Skeletal muscle satellite cell (primary cell): Measurements from ENCODE around the gene ACSS2.
A peak's percentile ranks its signal among the peaks of the same experiment; 100 is the strongest.
"Not testable (repeated sequence)": the region's sequence is repeated elsewhere in the genome, so short reads cannot be mapped to it uniquely, and the experiment has no call there.

Source experiments
- H3K27me3 ChIP-seq: 2 replicates; pipeline ENCODE4 v1.7.0; 2013; ENCODE audit warnings: low read length; ENCODE audit not compliant: control insufficient read depth, insufficient read depth
- H3K36me3 ChIP-seq: 2 replicates; pipeline ENCODE4 v1.7.0; 2013; ENCODE audit warnings: mild to moderate bottlenecking, control low read depth, low read length; ENCODE audit not compliant: insufficient read depth
- H3K4me1 ChIP-seq: 2 replicates; pipeline ENCODE4 v1.7.0; 2013; ENCODE audit warnings: low read length; ENCODE audit not compliant: control insufficient read depth, insufficient read depth
- H3K4me2 ChIP-seq: 2 replicates; pipeline ENCODE4 v1.7.0; 2013; ENCODE audit warnings: mild to moderate bottlenecking, low read length
- H3K4me3 ChIP-seq: 2 replicates; pipeline ENCODE4 v1.7.0; 2013; ENCODE audit warnings: low read length
- H3K9ac ChIP-seq: 2 replicates; pipeline ENCODE4 v1.7.0; 2013; ENCODE audit warnings: mild to moderate bottlenecking, low read depth, low read length, moderate library complexity
- H3K9me3 ChIP-seq: replicated peaks from 2 replicates; pipeline ENCODE4 v1.7.0; 2013; ENCODE audit warnings: mild to moderate bottlenecking, control low read depth, low read length

Gene ACSS2

DNA sequence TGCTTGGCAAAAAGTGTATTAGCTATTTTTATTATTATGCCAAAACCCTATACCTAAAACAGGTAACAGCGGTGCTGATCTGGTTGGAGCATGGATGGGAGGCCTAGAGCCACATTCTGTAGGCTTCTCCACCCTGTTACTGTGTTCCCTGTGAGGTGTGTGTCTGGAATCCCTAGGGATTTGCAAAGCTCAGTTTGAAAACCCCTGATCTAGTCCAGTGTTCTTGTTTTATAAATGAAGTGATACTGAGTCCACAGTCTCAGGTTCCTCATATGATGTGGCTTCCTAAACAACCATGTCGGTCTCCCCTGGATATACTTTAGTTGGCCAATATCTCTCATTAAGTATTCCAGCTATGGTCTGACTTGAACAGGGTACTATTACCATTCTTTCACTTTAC, 16.3 kb downstream of the ACSS2 start:
- Histone ChIP-seq H3K9ac (no peak overlapping the region), H3K4me2 (no peak overlapping the region), H3K27me3 (no peaks in the 10 kb centered on the region), H3K9me3 (no peaks in the 10 kb centered on the region), H3K4me1 (peaks cover 11% of the 10 kb centered on the region), H3K36me3 (no peaks in the 10 kb centered on the region), H3K4me3 (no peak overlapping the region)

DNA sequence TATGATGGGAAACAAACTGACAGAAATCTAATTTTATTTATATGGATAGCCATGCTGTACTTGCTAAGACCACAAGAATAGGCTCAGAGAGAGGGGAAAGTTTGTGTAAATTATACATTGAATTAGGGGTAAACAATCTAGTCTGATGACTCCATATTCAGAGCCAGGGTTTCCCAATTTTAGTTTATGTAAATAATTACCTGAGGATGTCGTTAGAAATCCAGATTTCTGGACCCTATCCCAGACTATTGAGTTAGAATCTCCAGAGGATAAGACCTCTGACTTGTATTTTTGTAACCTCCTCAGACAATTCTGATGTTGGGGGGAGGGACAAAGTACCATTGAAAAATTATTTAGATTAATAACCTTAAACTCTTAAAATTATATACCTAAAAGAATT, 18.3 kb downstream of the ACSS2 start:
- no peak overlapping the region for H3K4me3 ChIP-seq
- no peak overlapping the region for H3K9ac ChIP-seq
- H3K9me3 ChIP-seq, result no peaks in the 10 kb centered on the region
- H3K27me3 ChIP-seq, result no peaks in the 10 kb centered on the region
- H3K4me2 ChIP-seq, result no peak overlapping the region
- H3K36me3 ChIP-seq, result no peaks in the 10 kb centered on the region
- H3K4me1 ChIP-seq, result peaks cover 11% of the 10 kb centered on the region

DNA sequence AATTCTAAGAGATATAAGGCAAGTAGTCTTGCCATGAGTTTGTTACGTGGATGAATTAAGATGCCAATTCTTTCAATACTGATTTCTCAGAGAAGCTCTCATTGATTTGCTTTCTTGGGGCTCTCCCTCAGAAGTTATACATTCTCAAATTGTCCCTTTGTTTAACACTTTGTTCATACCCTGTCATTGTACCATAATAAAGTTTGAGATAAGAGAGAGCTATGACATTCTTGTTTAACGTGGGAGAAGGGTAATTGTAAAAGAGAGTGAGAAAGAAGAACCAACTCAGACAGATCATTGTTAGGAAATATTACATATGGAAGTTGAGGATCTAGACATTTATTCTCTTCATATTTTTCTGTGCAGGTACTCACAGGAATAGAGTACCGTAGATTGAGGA, 19.1 kb downstream of the ACSS2 start:
- H3K36me3 ChIP-seq, result no peaks in the 10 kb centered on the region
- H3K9me3 ChIP-seq, result no peaks in the 10 kb centered on the region
- H3K9ac ChIP-seq, result no peak overlapping the region
- H3K4me1 ChIP-seq, result peaks cover 14% of the 10 kb centered on the region
- H3K4me3 ChIP-seq, result no peak overlapping the region
- no peak overlapping the region for H3K4me2 ChIP-seq
- H3K27me3 ChIP-seq, result no peaks in the 10 kb centered on the region

DNA sequence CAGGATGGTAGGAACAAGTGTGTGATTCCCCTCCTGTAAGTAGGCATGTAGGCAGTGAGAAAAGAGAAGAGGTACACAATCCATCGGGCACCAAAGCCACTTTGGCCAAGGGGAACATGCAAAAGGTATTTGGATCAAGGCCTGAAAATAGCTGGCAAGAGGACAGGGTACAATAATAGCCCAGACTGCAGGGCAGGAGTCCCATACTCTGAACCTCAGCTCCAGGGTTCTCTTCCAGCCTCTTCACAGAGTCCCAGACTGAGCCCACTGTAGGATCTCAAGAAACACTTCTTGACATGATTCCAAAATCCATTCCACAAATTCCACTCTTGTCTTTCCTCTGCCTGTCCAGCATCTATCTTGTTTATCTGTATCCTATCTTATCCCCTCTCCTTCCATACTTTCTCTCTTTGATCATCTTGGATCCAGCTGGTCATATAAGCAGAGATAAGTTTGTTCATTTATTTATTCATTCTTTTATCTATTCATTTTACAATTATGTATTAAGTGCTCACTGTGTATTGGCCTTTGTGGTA, 19.7 kb downstream of the ACSS2 start:
- no peaks in the 10 kb centered on the region for H3K27me3 ChIP-seq
- H3K4me1 ChIP-seq, result peaks cover 9% of the 10 kb centered on the region
- H3K4me3 ChIP-seq, result no peak overlapping the region

DNA sequence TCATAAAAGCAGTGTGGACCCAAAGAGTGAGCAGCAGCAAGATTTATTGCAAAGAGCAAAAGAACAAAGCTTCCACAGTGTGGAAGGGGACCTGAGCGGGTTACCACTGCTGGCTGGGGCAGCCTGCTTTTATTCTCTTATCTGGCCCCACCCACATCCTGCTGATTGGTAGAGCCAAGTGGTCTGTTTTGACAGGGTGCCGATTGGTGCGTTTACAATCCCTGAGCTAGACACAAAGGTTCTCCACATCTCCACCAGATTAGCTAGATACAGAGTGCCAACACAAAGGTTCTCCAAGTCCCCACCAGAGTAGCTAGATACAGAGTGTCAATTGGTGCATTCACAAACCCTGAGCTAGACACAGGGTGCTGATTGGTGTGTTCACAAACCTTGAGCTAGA, 21.7 kb downstream of the ACSS2 start:
- H3K9ac ChIP-seq, result not testable (repeated sequence)

More for the DNA sequence above, 19.7 kb downstream of the ACSS2 start:
- Histone ChIP-seq H3K4me2 (no peak overlapping the region), H3K36me3 (no peaks in the 10 kb centered on the region), H3K9me3 (no peaks in the 10 kb centered on the region), H3K9ac (no peak overlapping the region)

DNA sequence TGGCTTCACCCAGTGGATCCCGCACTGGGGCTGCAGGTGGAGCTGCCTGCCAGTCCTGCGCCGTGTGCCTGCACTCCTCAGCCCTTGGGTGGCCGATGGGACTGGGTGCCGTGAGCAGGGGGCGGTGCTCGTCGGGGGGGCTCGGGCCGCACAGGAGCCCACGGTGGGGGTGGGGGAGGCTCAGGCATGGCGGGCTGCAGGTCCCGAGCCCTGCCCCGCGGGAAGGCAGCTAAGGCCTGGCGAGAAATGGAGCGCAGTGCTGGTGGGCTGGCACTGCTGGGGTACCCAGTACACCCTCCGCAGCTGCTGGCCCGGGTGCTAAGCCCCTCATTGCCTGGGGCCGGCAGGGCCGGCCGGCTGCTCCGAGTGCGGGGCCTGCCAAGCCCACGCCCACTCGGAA, 22.3 kb downstream of the ACSS2 start:
- H3K9ac ChIP-seq, H3K9me3 ChIP-seq, H3K4me2 ChIP-seq, H3K27me3 ChIP-seq, H3K36me3 ChIP-seq, H3K4me1 ChIP-seq, H3K4me3 ChIP-seq: not testable (repeated sequence)

More for the DNA sequence above, 21.7 kb downstream of the ACSS2 start:
- H3K9me3 ChIP-seq, H3K4me3 ChIP-seq, H3K36me3 ChIP-seq, H3K4me2 ChIP-seq, H3K27me3 ChIP-seq, H3K4me1 ChIP-seq: not testable (repeated sequence)

DNA sequence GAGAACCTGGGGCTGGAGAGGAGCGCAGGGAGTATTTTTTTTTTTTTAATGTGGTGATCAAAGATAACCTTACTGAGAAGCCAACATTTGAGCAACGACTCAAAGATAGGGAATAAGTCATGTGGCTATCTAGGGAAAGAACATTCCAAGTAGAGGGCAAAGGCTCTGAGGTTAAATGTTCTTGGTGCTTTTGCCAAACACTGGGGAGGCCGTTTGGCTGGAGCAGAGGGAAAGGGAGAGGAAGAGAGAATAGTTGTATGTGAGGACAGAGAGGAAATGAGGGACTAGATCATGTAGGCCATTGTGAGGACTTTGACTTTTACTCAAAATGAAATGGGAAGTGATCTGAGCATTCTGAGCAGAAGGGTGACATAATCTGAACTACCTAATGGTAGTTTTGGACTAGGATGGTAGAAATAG, 27.8 kb downstream of the ACSS2 start:
- Histone ChIP-seq H3K9ac (no peak overlapping the region), H3K9me3 (no peaks in the 10 kb centered on the region), H3K4me2 (no peak overlapping the region), H3K27me3 (no peaks in the 10 kb centered on the region), H3K4me1 (peaks cover 19% of the 10 kb centered on the region), H3K36me3 (no peaks in the 10 kb centered on the region), H3K4me3 (no peak overlapping the region)

DNA sequence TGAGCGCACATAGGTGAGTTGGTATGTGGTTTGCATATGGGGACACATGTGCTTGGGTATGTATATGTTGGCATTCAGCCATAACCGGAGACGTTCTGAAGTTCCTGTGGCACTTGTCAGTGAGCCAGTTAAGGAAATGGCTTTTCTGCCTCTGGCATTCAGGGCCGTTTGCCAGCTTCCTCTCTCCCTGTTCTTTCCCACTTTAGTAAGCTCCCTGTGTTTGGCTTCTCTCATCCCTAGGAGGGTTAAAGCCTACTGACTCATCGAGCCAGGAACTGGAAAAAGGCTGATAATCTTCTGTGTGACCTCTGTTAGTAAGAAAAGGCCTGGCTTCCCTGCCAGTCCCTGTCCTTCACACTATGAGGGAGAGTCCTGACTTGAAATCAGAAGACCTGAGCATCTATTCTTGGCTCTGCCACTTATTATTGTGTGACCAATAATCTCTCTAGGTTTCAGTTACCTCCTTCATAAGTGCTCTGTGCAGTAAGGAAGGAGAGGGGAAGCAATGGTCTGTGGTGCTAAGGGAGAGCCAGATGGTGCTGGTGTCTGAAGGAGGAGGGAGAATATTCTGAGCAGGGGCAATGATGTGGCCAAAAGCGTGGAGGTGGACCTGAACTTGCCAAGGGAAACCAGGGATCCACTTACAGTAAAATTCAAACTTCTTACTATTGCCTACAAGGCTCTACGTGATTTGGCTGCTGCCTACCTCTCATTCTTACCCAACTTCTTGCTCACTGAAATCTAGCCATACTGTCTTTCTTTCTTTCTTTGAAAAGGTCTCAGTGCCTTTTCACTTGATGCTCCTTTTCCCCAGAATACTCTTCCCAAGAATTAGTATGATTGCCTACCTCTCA, 31.4 kb downstream of the ACSS2 start:
- Histone ChIP-seq H3K4me3 (no peak overlapping the region), H3K9me3 (no peaks in the 10 kb centered on the region), H3K4me1 (peaks cover 16% of the 10 kb centered on the region), H3K9ac (peak overlapping the region; percentile 24), H3K27me3 (no peaks in the 10 kb centered on the region), H3K36me3 (no peaks in the 10 kb centered on the region), H3K4me2 (peak overlapping the region; percentile 38)

DNA sequence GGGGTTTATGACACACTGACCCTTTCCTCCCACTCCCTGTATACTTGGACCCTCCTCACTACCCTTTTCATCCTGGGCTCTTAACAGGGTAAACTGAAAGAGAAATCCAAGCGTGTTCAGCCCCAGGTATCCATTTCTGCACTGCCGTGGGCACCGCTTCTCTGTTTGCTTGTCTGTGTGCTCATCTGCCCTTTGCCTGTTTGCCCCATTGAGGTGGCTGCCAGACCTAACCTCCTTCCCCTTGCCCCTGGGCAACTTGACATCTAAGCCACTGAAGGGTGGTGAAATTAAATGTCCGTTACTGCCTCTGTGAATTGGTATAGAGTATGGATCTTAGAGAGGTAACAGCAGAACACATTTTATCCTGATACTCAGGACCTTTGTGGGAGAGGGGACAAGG, 38.7 kb downstream of the ACSS2 start:
- Histone ChIP-seq H3K4me1 (no peaks in the 10 kb centered on the region), H3K9me3 (no peaks in the 10 kb centered on the region), H3K4me3 (no peak overlapping the region), H3K9ac (no peak overlapping the region), H3K36me3 (no peaks in the 10 kb centered on the region), H3K27me3 (no peaks in the 10 kb centered on the region), H3K4me2 (no peak overlapping the region)

DNA sequence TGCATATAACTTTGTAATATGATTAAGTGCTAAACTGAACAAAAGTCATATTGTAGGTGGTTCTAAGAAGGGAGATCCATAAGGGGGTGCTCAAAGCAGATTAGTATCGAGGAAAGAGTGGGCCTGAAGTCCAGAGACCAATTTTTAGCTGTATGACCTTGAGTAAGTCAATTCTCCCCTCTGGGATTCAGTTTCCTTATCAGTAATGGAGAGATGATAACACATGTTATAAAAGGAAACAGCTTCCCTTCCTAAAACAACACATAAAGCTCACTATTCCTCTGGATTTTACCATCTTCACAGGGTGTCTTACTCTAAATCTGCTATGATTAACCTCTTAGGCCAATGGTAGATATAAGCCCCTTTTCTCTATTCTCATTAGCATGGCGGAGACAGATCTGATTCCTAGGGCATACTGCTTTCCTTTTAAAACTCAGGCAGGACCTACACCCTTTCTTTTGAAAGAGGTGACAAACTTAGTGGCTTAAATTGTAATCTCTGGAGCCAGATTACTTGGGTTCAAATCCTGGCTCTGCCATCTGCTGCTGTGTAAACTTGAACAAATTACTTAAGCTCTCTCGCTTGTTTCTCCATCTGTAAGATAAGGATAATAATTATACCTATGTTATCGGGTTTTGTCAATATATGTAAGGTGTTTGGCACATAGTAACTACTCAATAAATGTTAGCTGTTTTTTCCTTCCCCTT, 39.5 kb downstream of the ACSS2 start:
- Histone ChIP-seq H3K36me3 (peaks cover under 1% of the 10 kb centered on the region), H3K9me3 (no peaks in the 10 kb centered on the region), H3K4me1 (no peaks in the 10 kb centered on the region), H3K4me3 (no peak overlapping the region), H3K4me2 (no peak overlapping the region), H3K27me3 (no peaks in the 10 kb centered on the region), H3K9ac (no peak overlapping the region)

DNA sequence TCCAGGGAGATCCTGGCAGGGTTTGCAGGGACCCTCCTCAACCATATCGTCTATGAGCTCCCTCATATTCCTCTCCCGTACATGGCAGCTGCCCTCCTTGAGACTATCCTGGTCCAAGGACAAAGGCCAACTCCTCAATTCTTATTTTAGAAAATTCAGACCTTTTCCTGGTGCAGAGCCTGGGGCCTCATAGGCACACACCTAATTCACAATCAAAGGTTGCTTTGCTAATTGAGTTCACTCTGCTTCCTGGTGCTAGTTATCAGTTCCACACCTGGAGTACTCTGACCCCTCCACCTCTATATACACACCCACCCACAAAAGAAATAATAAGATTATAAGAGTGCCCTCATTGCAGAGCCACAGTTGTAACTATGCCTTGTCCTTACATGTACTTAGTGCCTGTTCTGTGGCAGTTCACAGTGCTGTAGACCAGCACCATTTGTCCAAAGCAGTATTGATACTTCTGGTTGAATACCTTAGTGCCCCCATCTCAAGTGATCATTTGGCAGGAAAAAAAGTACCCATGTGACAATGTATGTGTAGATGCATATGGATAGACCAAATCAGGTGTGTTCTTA, 40.5 kb downstream of the ACSS2 start:
- Histone ChIP-seq H3K27me3 (no peaks in the 10 kb centered on the region), H3K36me3 (peaks cover 10% of the 10 kb centered on the region), H3K4me2 (no peak overlapping the region), H3K9ac (no peak overlapping the region), H3K9me3 (no peaks in the 10 kb centered on the region), H3K4me3 (no peak overlapping the region), H3K4me1 (peaks cover 3% of the 10 kb centered on the region)
